Stimulated activated CD4-positive, alpha-beta T cell treated with anti-CD3 and anti-CD28 coated beads, Interleukin-4, amount 100 ng/mL, for 1 hour (primary cell): ENCODE results near the gene SLC13A4.
"Not testable (repeated sequence)": the region's sequence is repeated elsewhere in the genome, so short reads cannot be mapped to it uniquely, and the experiment has no call there.

Source experiments
- DNase-seq: peaks from one replicate; pipeline ENCODE4 v3.0.0-alpha.2; 2020

Gene SLC13A4

DNA sequence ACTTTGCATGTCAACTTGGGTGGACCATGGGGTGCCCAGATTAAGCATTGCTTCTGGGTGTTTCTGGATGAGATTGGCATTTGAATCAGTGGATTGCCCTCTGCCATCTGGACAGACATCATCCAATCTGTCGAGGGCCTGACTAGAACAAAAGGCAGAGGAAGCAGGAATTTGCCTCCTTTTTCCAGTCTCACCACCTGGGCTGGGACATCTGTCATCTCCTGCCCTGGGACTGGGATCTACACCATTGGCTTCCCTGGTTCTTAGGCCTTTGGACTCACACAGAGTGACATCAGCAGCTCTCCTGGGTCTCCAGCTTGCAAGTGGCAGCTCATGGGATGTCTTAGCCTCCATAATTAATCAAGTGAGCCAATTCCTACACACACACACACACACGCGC is 10.3 kb downstream of the SLC13A4 start:
- DNase-seq: no peak

DNA sequence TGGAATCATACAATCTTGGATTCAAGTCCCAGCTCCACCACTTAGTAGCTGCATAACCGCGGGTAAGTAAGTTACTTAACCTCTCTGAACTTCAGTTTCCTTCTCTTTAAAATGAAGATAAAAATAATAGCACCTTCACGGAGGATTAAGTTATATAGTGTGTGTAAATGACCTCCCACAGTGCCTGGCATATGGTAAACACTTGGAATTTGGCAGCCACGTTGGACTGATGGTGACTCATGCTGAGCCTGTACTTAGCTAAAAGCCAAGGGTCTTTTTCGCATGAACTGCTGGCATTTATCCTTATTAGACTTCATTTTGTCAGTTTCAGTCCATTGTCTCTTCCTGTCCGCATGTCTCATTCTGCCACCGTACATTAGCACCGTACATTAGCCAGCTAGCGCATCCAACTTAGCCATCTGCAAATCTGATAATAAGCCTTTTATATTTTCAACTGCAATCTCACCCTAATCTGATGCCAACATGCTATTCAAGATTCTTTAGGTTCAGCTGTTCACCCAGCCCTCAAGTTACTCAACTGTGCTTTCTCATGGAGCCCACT is 11.2 kb downstream of the SLC13A4 start:
- no peak for DNase-seq

DNA sequence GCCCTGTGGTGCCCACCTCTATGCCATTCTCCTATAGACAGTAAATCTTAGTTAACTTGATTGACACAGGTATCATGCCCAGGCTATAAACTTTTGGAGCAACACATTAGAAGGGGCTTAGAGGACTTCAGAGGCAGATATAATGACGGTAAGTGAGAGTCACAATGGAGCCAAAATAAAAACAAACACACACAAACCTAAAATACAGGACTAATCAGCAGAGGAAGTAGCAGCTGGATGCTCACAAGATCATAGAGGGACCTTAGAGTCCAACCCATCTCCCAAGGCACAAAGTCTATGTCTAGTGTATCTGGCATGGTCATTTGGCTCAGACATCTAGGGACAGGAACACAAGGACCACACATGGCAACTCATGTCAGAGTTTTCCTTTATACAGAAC is 12.3 kb downstream of the SLC13A4 start:
- DNase-seq: no peak

DNA sequence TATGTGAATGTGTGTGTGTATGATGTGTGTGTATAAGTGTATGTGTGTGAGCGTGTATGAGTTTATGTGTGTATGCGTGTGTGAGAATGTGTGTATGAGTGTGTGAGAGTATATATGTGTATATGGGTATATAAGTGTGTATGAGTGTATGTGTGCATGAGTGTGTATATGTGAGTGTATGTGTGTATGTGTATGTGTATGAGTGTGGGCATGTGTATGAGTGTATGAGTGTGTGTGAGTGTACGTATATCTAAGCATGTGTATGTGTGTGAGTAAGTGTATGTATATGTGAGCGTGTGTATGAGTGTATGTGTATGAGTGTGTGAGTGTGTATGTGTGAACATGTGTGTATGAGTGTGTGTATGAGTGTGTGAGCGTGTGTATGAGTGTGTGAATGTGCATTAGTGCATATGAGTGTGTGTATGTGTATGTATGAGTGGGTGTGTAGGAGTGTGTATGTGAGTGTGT is 12.9 kb downstream of the SLC13A4 start:
- DNase-seq: no peak

DNA sequence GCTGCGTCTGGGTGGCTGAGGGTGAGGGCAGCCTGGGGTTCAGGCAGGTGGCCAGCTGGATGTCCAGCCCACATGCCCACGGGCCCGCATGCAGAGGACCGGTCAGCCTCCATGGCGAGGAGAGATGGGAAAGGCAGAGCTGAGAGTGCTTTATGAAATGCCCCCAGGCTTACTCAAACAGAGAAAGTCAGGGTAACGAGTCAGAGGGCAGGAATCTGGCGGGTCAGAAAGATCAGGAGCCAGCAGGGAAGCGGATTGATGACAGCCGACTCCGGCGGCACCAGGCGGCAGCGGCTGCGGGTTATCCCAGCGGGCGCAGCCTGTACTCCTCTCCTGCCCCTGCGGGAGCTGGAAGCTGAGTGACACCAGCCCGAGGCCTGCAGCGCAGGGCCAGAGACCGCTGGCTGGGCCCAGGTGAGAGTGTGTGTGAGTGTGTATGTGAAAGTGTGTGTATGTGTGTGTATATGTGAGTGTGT is 13.4 kb downstream of the SLC13A4 start:
- no peak for DNase-seq

DNA sequence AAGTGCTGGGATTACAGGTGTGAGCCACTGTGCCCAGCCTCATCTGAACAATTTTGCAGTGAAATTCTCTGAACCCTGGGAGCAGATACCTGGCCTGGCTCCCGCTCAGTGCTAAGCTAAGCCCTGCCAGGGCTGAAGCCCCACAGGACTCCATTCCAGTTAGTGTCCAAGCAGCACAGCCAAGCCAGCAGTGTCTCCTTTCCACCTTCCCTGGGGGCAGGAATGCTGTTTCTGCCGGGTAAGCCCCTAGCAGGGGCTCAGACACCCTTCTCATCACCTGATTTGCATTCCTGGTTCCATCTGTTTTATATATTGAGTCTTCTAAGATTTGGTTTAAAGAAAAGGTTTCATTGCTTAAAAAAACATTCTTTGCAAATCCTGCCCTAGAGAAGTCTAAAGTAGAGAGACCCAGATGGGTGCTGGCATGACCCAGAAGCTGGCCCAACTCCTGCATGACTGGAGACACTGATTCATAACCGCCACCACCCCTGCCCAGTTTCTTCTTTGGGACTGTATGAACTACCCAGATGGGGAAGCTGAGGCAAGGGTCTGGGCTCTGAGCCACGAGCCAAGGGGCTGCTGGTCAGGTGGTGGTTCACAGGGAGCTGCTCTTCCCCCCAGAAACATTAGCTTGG is 14.0 kb downstream of the SLC13A4 start:
- DNase-seq: no peak

DNA sequence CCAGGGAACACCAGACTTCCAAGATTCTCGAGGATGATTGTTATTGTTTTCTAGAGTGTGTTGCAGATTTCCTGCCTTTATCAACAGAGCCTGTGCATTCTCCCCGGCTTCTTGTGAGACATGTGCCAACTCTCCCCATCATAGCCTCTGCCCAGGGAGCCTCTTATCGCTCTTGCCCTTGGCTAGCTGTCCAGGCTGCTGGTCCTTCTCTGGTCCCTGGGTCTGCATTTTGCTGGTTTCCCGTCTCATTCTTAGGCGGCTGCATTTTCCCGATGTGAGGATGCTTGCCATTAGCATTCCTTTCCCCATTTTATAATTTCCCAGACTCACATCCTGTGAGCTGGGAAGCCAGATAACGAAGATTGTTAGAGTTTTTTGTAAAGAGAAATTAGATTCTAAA is 15.2 kb downstream of the SLC13A4 start:
- DNase-seq: no peak

DNA sequence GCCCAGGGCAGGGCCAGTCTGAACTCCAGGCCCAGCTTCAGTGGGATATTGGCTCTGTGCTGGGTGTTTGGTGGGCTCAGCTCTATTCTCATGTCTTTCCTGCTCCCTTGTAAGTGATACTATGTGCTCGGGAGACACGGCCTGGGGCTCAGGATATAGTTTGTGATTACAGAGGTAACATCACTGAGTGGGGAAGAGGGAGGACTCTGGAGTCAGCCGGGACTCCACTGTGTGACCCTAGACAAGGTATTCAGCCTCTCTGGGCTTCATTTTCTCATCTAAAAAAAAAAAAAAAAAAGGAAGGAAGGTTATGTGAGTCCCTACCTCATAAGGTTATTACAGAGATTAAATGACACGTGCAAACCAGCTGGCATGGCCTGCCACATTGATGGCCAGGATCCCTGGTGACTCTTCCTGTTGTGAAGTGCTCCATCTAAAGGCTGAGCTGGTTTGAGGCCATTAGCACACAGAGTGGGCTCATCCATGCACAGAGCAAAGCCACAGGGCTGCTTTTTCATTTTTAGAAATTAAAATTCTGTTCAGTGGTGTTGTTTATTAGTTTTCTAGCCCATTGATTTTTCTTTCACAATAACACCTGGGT is 15.7 kb downstream of the SLC13A4 start:
- no peak for DNase-seq

DNA sequence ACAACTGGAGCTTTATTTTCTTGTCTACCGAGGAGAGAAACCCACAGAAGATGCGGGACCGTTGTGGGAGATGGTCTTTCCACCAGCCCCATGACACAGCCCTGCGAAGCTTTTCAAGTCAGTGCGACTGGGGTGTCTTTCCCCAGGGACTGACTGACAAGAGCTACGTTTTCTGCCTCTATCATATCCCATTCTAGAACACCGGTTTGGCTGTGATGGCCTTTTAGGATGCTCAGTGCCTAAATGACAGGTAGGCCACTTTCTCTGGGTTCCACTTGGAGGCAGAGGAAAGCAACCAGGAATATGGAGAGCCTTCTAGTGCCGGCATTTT is 16.9 kb downstream of the SLC13A4 start:
- DNase-seq: no peak

DNA sequence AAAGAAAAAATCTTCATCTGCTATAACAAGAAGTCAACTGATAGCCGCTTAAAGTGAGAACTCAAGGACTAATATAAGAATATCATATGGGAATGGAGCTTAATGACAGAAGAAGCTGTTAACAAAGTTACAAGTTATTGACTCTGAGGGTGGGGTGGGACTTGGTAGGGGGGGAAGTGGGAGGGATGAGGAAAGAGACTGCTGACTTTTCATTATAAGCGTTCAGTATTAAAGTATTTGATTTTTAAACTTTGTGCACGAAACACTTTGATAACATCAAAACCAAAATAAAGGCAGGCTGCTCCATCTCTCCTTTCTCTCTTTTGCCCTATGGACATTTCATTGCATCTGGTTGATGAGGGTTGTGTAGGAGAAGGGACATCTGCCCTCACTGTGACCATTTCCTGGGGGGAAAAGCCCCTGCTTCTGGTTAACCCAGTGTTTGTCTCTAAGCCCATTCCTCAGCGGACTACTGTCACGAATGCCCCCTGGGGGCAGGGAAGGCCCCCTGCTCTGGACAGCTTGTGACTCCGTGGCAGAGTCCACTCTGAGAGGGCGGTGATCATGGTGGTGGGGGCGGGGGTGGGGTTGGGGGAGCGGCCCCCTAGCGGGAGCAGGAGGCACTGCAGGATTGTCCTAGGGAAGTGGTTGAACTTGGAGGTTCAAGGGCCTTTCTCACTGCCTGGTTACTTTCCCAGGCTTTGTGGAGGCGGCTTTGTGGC is 17.4 kb downstream of the SLC13A4 start:
- no peak for DNase-seq

DNA sequence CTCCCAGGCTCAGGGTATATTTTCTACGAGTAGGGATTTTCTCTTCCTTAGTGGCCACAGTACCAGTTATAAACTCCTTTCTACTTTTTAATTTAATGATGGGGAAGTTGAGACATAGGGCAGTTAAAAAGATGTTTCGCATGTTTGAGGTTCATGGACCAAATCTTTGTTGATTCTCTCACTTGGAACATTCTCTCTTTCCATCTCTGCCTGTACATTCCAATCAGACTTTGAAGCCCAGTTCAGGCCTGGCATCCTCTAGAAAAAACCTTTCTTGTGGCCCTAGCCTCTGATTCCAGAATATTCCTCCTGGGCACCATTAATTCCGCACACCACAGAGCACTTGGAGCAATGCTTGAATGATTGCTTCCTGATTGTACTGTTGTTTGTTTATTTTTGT is 18.5 kb downstream of the SLC13A4 start:
- DNase-seq: no peak

DNA sequence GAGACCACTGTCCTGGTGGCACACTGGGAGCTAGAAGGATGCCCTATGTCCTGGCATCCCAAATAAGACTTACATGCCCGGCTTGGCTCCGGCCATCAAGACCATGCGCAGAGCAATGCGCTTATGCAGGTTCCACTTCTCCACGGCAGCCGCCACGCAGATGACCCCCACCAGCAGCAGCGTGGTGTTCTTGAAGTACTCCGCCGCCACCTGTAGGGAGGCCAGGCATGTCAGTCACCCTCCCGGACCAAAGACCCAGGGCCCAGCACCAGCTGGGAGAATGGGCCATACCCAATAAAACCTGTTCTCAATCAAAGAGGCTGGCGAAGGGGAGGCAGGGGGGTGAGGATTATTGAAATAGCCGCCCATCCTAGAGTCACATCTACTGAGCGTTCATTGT is 19.9 kb downstream of the SLC13A4 start:
- no peak for DNase-seq

DNA sequence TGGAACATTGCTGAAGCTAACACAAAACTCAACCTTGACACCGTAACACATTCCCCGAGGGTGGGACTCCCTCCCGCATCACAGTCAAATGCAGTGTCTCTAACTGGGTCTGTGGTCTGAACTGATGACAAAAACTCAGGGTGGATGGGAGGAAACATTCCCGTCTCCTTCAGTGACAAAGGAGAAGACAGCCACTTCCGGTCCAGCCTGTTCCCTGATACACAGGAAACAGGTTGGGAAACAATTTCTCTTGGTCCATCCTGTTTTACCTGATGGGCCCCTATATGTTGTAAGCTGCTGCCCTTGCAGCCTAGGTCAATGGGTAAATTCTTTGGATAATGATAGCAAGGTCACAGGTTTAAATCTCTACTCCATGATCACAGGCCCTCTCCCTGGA is 20.4 kb downstream of the SLC13A4 start:
- DNase-seq: no peak

DNA sequence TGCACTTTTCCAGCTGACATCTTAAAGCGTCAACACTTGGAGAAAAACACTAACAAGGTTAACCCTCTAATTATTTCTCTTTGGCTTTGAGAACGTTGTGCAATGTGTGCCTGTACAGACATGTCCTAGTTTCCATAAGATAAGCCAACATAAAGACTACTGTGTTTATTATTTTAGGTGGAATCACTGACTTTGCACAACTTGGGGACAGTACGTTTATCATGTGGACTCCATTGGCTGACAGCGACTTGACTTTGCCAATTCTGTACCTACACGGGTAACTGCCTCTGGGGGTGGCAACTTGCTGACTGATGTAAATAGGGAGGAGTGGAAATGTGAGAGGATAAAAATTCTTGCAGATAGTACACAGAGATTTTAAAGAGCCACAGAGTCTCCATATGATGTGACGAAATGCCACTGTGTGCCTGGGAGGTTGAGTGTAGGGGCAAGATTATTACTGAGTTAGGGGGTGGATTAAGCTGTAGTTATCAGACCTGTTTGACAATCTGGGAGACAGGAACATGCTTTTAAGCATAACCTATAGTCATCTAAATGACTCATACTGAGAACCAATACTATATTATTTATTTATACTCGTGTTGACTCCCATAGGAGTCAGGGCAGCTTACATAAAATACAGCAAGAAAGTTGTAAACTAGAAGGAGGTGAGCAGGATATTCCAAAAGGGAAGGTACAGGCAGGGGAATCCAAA is 21.0 kb downstream of the SLC13A4 start:
- no peak for DNase-seq

DNA sequence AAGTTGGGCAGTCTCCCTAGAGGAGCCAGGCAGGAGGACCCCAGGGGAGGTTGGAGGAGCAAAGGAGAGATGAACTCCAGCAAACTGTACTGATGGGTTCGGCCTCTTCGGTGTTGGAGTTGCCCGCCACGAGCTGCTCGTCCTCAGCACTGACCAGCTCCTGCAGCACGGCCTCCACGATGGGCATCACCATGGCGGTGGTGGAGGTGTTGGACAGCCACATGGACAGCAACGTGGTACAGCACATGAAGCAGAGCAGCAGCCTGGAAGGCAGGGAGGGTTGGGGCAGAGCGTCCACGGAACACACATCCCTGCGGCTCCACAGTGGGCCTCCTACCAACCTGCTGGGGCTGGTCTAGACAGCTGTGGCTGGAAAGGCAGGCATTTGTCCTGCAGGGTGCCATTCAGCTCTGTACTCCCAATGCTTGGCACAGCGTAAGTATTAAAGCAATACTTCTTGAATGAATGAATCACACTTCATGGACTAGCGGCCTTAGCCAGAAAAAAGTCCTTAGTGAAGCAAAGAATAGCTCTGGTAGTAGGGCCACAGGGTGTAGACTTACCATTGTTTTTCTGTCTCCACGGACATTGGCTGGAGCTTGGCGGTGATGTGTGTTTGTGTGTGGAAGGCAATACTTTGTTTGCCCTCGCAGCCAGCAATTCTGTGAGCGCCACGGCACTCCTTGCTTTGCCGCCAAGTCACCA is 21.8 kb downstream of the SLC13A4 start:
- no peak for DNase-seq

DNA sequence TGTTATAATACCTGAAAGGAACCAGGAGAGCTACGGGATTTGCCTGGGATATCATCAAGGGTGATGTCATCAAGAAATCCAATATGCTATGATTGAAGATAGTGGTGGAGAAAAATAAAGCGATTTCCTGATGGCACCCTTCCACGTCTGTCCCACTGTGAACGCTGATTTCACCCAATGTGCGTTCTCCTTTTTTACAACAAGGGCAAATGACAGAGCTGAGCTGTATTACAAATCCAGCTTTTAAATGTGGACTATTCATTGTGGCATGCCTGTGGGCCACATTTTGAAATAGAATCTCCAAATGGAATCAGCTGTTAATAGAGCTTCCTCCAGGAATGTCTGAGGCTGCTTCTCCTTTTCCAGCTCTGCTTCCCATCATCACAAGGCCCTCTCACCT is 23.3 kb downstream of the SLC13A4 start:
- no peak for DNase-seq

DNA sequence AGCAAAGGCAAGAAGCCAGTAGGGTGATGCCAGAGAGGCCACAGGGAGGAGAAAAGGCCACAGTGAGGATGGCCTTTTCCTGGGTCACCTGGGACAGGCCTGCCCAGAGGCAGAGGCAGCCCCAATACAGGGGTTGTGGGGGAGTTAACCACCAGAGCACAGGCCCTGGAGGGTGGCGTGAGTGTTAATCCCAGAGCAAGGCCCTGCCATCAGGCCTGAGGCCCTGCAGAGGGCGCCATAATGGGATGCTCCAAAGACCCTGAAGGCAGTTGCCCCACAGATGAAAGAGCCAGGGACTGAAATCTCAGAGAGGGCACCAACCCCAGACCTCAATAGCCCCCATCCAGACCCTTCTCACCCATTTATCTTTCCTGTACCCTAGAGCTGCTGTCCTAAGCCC is 23.9 kb downstream of the SLC13A4 start:
- DNase-seq: no peak

DNA sequence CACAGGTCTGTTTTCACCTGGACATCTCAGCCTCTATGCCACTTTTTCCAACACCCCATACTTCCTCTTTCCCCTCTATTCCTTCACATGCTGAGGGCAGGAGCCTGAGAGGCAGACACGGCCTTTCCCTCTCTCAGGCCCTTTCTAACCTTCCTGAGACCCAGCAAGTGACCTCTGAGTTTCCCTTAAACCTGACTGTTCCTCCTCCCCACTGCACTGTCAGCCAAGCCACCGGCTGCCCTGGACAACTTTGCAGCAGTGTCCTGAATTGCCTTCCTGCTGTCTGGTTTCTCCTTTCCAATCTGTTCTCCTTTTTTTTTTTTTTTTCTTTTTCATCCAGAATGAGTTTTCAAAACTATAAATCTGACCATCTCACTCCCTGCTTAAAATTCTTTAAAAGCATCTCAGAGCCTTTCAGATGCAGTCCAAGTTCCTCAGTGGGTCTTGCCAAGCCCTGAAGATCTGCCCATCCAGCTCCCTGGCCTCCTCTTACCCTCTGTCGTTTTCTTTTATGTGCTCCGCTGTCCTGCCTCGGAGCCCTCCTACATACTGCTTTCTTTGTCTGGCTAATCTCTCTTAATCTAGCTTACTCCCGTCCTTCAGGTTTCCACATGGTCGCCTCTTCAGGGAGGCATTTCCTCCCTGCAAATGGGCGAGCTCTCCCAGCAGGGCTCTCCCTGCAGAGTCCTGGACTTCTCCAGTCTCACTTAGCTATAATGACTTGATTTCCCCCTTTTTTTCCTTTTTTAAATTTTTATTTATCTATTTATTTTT is 30.5 kb downstream of the SLC13A4 start:
- DNase-seq: no peak

DNA sequence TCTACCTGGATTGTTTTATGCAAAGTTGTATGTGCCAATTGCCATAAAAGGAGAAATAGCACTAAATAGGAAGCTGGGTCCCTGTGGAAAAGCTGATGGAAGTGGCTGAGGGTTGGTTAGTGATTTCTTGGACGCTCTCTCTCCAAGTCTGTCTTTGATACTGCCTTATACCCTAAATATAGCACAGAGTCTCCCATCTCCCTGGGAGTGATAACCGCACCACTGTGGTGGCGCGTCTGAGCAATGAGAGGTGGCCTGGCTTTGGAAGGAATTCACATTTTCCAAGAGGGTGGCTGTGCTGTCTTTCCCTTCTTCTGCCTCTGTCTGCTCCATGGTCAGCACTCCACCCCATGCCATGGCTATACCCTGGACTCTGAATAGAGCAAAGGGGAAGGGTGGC is 34.4 kb downstream of the SLC13A4 start:
- DNase-seq: no peak

DNA sequence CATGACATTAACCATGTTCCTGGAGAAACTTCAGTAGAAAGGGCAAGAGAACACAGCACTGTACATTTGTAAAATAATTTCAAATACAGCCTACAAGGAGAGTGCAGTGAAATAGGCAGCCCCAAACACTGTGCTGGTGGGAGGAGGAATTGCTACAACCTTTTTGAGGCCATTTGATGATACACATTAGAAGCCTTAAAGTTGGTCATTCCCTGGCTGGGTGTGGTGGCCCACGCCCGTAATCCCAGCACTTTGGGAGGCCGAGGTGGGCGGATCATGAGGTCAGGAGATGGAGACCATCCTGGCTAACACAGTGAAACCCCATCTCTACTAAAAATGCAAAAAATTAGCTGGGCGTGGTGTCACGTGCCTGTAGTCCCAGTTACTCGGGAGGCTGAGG is 35.4 kb downstream of the SLC13A4 start:
- not testable (repeated sequence) for DNase-seq

DNA sequence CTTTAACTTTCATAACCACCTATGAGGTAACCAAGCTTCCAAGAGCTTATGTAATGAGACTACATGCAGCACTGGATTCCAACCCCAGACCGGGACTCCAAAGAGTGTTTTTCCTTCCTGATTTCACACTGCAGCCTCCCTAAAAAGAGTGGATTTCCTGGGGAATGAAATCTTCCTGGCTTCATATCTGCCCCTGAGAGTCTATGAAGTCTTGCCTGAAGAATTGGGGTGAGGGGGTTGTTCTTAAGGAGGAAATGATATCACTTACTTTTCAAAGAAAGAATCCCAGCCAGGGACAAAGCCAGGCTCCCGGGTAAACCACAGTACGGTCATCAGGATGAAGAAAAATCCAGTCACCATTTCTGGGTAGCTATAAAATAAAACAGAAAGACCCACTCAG is 35.9 kb downstream of the SLC13A4 start:
- no peak for DNase-seq

DNA sequence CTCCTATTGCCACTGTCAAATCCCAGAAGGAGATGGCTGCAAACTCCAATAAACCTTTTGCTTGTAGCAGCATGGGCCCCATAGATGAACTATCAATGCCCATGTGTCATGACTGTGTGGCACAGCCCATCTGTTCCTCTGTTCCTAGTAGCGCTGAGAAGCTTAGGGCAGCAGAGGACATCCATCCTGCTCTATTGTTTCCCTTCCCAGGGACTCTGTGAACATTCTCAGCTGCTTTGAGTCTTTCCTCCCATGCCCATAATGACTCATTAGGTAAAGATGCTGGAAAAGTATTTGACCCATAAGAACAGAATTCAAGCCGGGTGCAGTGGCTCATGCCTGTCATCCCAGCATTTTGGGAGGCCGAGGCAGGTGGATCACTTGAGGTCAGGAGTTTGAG is 37.4 kb downstream of the SLC13A4 start:
- no peak for DNase-seq
